SK-N-MC (cell line): ENCODE measurements around the gene TLCD5.

ENCODE experiments used
- FOXP2 ChIP-seq: optimal IDR thresholded peaks from 2 replicates; pipeline ENCODE3; 2011; ENCODE audit warnings: mild to moderate bottlenecking, moderate library complexity; ENCODE audit not compliant: insufficient read depth; ENCODE audit errors: extremely low read length, control extremely low read depth
- POLR2AphosphoS5 ChIP-seq: IDR thresholded peaks from 2 replicates; pipeline ENCODE4 v1.6.1; 2012; ENCODE audit warnings: mild to moderate bottlenecking, low read depth, low read length, borderline replicate concordance

GRCh38 chr11:120334894-120335462, 9.9 kb downstream of the TLCD5 start:
- no peak for TF ChIP-seq FOXP2
- TF ChIP-seq POLR2AphosphoS5: no peak
